Esophagus muscularis mucosa (tissue), 3 donors: ENCODE results near the gene GAS2L2.

ENCODE experiments used
- POLR2AphosphoS5 ChIP-seq, 2 donors: sonication (generic); formaldehyde crosslinking; IDR thresholded peaks; one replicate each; pipeline ENCODE4 v1.6.1; 2017; ENCODE audit warnings: antibody characterized with exemption in 2 of 2
- TF ChIP-seq, protein P1 (sequence below), 3 experiments: fragments of 200-600 bp in 2 of 3; fragments of 450-650 bp in 1 of 3; sonication (generic) in 2 of 3; IDR thresholded peaks; one replicate each; pipeline ENCODE4 v1.5.1; 2017 to 2019; ENCODE audit warnings: antibody characterized with exemption in 3 of 3, mild to moderate bottlenecking in 2 of 3, moderate library complexity in 1 of 3

GRCh38 chr17:35766489-35766877 lies 13.4 kb upstream of the GAS2L2 start:
- TF ChIP-seq, protein P1, sequence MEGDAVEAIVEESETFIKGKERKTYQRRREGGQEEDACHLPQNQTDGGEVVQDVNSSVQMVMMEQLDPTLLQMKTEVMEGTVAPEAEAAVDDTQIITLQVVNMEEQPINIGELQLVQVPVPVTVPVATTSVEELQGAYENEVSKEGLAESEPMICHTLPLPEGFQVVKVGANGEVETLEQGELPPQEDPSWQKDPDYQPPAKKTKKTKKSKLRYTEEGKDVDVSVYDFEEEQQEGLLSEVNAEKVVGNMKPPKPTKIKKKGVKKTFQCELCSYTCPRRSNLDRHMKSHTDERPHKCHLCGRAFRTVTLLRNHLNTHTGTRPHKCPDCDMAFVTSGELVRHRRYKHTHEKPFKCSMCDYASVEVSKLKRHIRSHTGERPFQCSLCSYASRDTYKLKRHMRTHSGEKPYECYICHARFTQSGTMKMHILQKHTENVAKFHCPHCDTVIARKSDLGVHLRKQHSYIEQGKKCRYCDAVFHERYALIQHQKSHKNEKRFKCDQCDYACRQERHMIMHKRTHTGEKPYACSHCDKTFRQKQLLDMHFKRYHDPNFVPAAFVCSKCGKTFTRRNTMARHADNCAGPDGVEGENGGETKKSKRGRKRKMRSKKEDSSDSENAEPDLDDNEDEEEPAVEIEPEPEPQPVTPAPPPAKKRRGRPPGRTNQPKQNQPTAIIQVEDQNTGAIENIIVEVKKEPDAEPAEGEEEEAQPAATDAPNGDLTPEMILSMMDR (IDR thresholded peaks at IDR 0.05): no peak
- no peak for TF ChIP-seq POLR2AphosphoS5 (IDR thresholded peaks at IDR 0.05)
